Keratinocyte (primary cell): ENCODE data around the gene JADE2. TPM values are rescaled to one million over a fixed set of nuclear protein-coding genes. Genes with fewer than 3 reads are reported as not detected.

ENCODE experiments used
- DNase-seq: peaks from one replicate; pipeline ENCODE4 v3.0.0-alpha.2; 2011; ENCODE audit warnings: low read depth, missing footprints, low spot score
- FAIRE-seq: peaks from 2 replicates; lab custom pipeline; 2011; peaks lifted over from hg19 to GRCh38; lab: Jason Lieb, UNC
- H2AFZ ChIP-seq: 2 replicates; pipeline ENCODE4 v1.6.0; 2012; ENCODE audit warnings: low read length, control low read depth, inconsistent platforms; ENCODE audit not compliant: control insufficient read depth
- H3K27ac ChIP-seq: 2 replicates; pipeline ENCODE4 v1.5.1; 2011; ENCODE audit warnings: low read length; ENCODE audit not compliant: control insufficient read depth, insufficient read depth
- H3K27me3 ChIP-seq: 3 replicates; pipeline ENCODE4 v1.6.0; 2011; ENCODE audit warnings: low read length; ENCODE audit not compliant: control insufficient read depth, insufficient read depth; ENCODE audit errors: extremely low read depth
- H3K36me3 ChIP-seq, 2 experiments: 2 replicates in 1 of 2; 3 replicates in 1 of 2; pipeline ENCODE4 v1.5.1; 2011; ENCODE audit warnings: low read length in 2 of 2, mild to moderate bottlenecking in 1 of 2; ENCODE audit not compliant: control insufficient read depth in 2 of 2, insufficient read depth in 2 of 2; ENCODE audit errors: extremely low read depth in 1 of 2
- H3K4me1 ChIP-seq: 3 replicates; pipeline ENCODE4 v1.5.1; 2011; ENCODE audit warnings: low read length; ENCODE audit not compliant: control insufficient read depth, insufficient read depth; ENCODE audit errors: extremely low read depth
- H3K4me2 ChIP-seq: 3 replicates; pipeline ENCODE4 v1.6.0; 2011; ENCODE audit warnings: low read depth, low read length; ENCODE audit not compliant: control insufficient read depth, insufficient read depth; ENCODE audit errors: extremely low read depth
- H3K4me3 ChIP-seq, 3 experiments: fragments of 200-600 bp in 1 of 3; sonication (generic) in 1 of 3; 2 replicates in 2 of 3; 3 replicates in 1 of 3; pipeline ENCODE4 v1.5.1; 2011 to 2016; ENCODE audit warnings: low read length in 3 of 3, mild to moderate bottlenecking in 3 of 3, control low read depth in 2 of 3, inconsistent platforms in 1 of 3, low read depth in 1 of 3, mixed read lengths in 1 of 3, mixed run types in 1 of 3, moderate library complexity in 1 of 3; ENCODE audit not compliant: control insufficient read depth in 2 of 3, insufficient read depth in 2 of 3; ENCODE audit errors: extremely low read depth in 1 of 3
- H3K79me2 ChIP-seq: 2 replicates; pipeline ENCODE4 v1.6.0; 2012; ENCODE audit warnings: low read length; ENCODE audit not compliant: control insufficient read depth, insufficient read depth
- H3K9ac ChIP-seq: 3 replicates; pipeline ENCODE4 v1.6.0; 2011; ENCODE audit warnings: low read length; ENCODE audit not compliant: control insufficient read depth, insufficient read depth; ENCODE audit errors: extremely low read depth
- H3K9me1 ChIP-seq: 3 replicates; pipeline ENCODE4 v1.6.0; 2011; ENCODE audit warnings: low read length; ENCODE audit not compliant: control insufficient read depth, insufficient read depth; ENCODE audit errors: extremely low read depth
- H3K9me3 ChIP-seq: 2 replicates; pipeline ENCODE4 v1.5.1; 2012; ENCODE audit warnings: low read depth, low read length; ENCODE audit not compliant: control insufficient read depth
- H4K20me1 ChIP-seq: 3 replicates; pipeline ENCODE4 v1.6.0; 2011; ENCODE audit warnings: low read length; ENCODE audit not compliant: control insufficient read depth, insufficient read depth; ENCODE audit errors: extremely low read depth
- CTCF ChIP-seq, 3 experiments: IDR thresholded peaks in 1 of 3; conservative IDR thresholded peaks in 1 of 3; optimal IDR thresholded peaks in 1 of 3; 2 replicates in 2 of 3; 3 replicates in 1 of 3; pipeline versions ENCODE3 to v1.5.1; 2011; ENCODE audit warnings: low read length in 3 of 3, mild to moderate bottlenecking in 3 of 3, moderate library complexity in 2 of 3, control low read depth in 1 of 3, inconsistent platforms in 1 of 3; ENCODE audit not compliant: insufficient read depth in 2 of 3; ENCODE audit errors: extremely low read depth in 1 of 3
- EZH2 ChIP-seq: IDR thresholded peaks from one replicate; pipeline ENCODE4 v1.6.1; 2012; ENCODE audit warnings: inconsistent platforms, mild to moderate bottlenecking, low read length, moderate library complexity
- dilution Hi-C: fragments of 300-500 bp; cut with MboI; formaldehyde crosslinking; loops from one replicate; pipeline ENCODE4 v1.7.0; 2020; ENCODE audit warnings: low sequenced_read_pairs; ENCODE audit not compliant: extremely low pct_ligation_motif_present
- polyA plus RNA-seq, 5 experiments: library from polyadenylated mRNA; depleted of rRNA in 3 of 5; stranded (reverse) in 3 of 5; stranded (forward) in 1 of 5; unstranded in 1 of 5; fragments of >200 nt; gene quantifications; 1 replicate in 1 of 5; 2 replicates in 3 of 5; 3 replicates in 1 of 5; pipeline versions ENCODE4 v1.2.1 to v1.2.3, GENCODE V29; 2011 to 2012; ENCODE audit warnings: missing spikeins in 2 of 5, low read depth in 1 of 5, low replicate concordance in 1 of 5

Gene JADE2
- polyA plus RNA-seq, 1 donor (not counting 4 experiments of a cell fraction or from before 2014, with no cell fraction given) = 11.1 TPM

GRCh38 chr5:134574521-134574920 is 49.1 kb downstream of the JADE2 start:
- no peak overlapping the region for H2AFZ ChIP-seq
- no peak overlapping the region for H3K4me3 ChIP-seq
- H3K36me3 ChIP-seq = peaks cover 22 to 35% of the 10 kb centered on the region in 2 experiments
- no peaks in the 10 kb centered on the region for H4K20me1 ChIP-seq
- no peaks in the 10 kb centered on the region for H3K9me3 ChIP-seq
- peaks cover 7% of the 10 kb centered on the region for H3K4me1 ChIP-seq
- H3K27ac ChIP-seq = no peak overlapping the region
- DNase-seq (no peak), FAIRE-seq (no peak)
- dilution Hi-C loops = no loop called here
- TF ChIP-seq CTCF (optimal IDR thresholded peaks at IDR 0.05 in 1 of 3, IDR thresholded peaks at IDR 0.05 in 1 of 3, conservative IDR thresholded peaks at IDR 0.05 in 1 of 3; ENCODE audit: extremely low read depth in 1 of 3, insufficient read depth in 2 of 3, low read length in 3 of 3) = no peak
- TF ChIP-seq EZH2 = no peak
- no peaks in the 10 kb centered on the region for H3K9me1 ChIP-seq
- no peak overlapping the region for H3K9ac ChIP-seq
- no peak overlapping the region for H3K4me2 ChIP-seq
- H3K79me2 ChIP-seq = no peaks in the 10 kb centered on the region
- H3K27me3 ChIP-seq = no peaks in the 10 kb centered on the region

- dilution Hi-C loops = no loop called here
- Histone ChIP-seq H3K27me3 (no peaks in the 10 kb centered on the region), H3K4me3 (no peak overlapping the region), H3K27ac (no peak overlapping the region), H3K36me3 (peaks cover 23 to 34% of the 10 kb centered on the region in 2 experiments), H3K9ac (no peak overlapping the region), H3K4me1 (peaks cover 5% of the 10 kb centered on the region), H3K9me1 (no peaks in the 10 kb centered on the region), H3K4me2 (no peak overlapping the region), H2AFZ (no peak overlapping the region), H3K79me2 (no peaks in the 10 kb centered on the region), H4K20me1 (no peaks in the 10 kb centered on the region), H3K9me3 (no peaks in the 10 kb centered on the region)
- TF ChIP-seq EZH2 (no peak), CTCF (optimal IDR thresholded peaks at IDR 0.05 in 1 of 3, IDR thresholded peaks at IDR 0.05 in 1 of 3, conservative IDR thresholded peaks at IDR 0.05 in 1 of 3; ENCODE audit: extremely low read depth in 1 of 3, insufficient read depth in 2 of 3, low read length in 3 of 3) (no peak)
- DNase-seq (no peak), FAIRE-seq (no peak)
Measured at GRCh38 chr5:134575316-134575715, 49.8 kb downstream of the JADE2 start.
